SKM-1 treated with dmso at 0.1 percent for 144 hours (cell line): ENCODE data around the gene IFI27L1.

Experiments
- DNase-seq: peaks from one replicate; lab custom pipeline; 2025; ENCODE audit not compliant: unreplicated experiment; lab: John Stamatoyannopoulos, UW

Gene IFI27L1

GRCh38 chr14:94077823-94078222 is 3.3 kb upstream of the IFI27L1 start:
- no peak for DNase-seq

GRCh38 chr14:94079891-94080620 is 1.1 kb upstream of the IFI27L1 start:
- no peak for DNase-seq

- no peak for DNase-seq
Measured at GRCh38 chr14:94081386-94081820, 293 bp downstream of the IFI27L1 start.

- no peak for DNase-seq
Measured at GRCh38 chr14:94087891-94088290, 6.8 kb downstream of the IFI27L1 start.

- no peak for DNase-seq
Measured at GRCh38 chr14:94088516-94088915, 7.4 kb downstream of the IFI27L1 start.

GRCh38 chr14:94089479-94089878 is 8.4 kb downstream of the IFI27L1 start:
- DNase-seq = no peak

GRCh38 chr14:94093418-94093817 is 12.3 kb downstream of the IFI27L1 start:
- no peak for DNase-seq

- DNase-seq = no peak
Measured at GRCh38 chr14:94097091-94097490, 16.0 kb downstream of the IFI27L1 start.

- no peak for DNase-seq
Measured at GRCh38 chr14:94098326-94098992, 17.3 kb downstream of the IFI27L1 start.

GRCh38 chr14:94099006-94099405 is 17.9 kb downstream of the IFI27L1 start:
- DNase-seq = no peak

- no peak for DNase-seq
Measured at GRCh38 chr14:94100847-94101246, 19.7 kb downstream of the IFI27L1 start.

- DNase-seq = no peak
Measured at GRCh38 chr14:94101748-94102147, 20.6 kb downstream of the IFI27L1 start.

- no peak for DNase-seq
Measured at GRCh38 chr14:94102768-94103482, 21.8 kb downstream of the IFI27L1 start.

- no peak for DNase-seq
Measured at GRCh38 chr14:94103554-94104150, 22.5 kb downstream of the IFI27L1 start.

GRCh38 chr14:94104731-94105130 is 23.6 kb downstream of the IFI27L1 start:
- DNase-seq = no peak

GRCh38 chr14:94109915-94110250 is 28.8 kb downstream of the IFI27L1 start:
- no peak for DNase-seq

GRCh38 chr14:94110552-94111181 is 29.6 kb downstream of the IFI27L1 start, which contains the start of gene IFI27:
TSS of gene IFI27 (plus strand) at chr14:94110736.
- DNase-seq = no peak

- no peak for DNase-seq
Measured at GRCh38 chr14:94111276-94112095, 30.4 kb downstream of the IFI27L1 start.

- no peak for DNase-seq
Measured at GRCh38 chr14:94112513-94113063, 31.5 kb downstream of the IFI27L1 start.

GRCh38 chr14:94113073-94113472 is 32.0 kb downstream of the IFI27L1 start:
- DNase-seq = no peak
